ENCODE results near the gene MTMR2. TPM values are rescaled to one million over a fixed set of nuclear protein-coding genes. Genes with fewer than 3 reads are reported as not detected.

Gene MTMR2
- total and polyA plus RNA-seq, 9 of the 15 experiments (the other 6 are each of a cell fraction or from before 2014, with no cell fraction given) = 12.6 to 35.8 (median 25.2) TPM

DNA sequence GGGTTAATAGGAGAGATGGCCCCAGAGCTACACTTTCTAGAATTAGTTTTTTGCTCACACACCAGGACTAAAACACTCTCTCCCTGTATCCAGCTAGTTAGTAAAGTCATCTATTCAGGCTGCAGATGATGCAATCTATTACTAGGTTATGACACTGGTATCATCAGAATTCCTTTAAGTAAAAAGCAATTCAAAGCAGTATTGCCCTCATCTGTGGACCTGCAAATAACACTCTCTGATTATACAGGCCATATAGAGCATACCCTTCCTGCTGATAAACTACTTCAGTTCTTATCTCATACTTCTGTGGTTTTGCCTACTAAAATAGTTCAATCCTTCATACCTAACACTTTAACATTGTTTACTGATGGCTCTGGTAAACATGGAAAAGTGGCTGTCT is 13.5 kb upstream of the MTMR2 start (continued):
- TF ChIP-seq RAD21 (CRISPR knock-in tag; conservative IDR thresholded peaks at IDR 0.05 in 1 of 2, IDR thresholded peaks at IDR 0.05 in 1 of 2) (no peak), ZNF318 (IDR thresholded peaks at IDR 0.05; ENCODE audit: borderline replicate concordance in 1 of 2, low read depth in 1 of 2) (no peak), NR2F6 (CRISPR knock-in tag; IDR thresholded peaks at IDR 0.05) (no peak), TAL1 (IDR thresholded peaks at IDR 0.05) (peak; percentile 68), HES1 (IDR thresholded peaks at IDR 0.05; ENCODE audit: low read depth) (peak; percentile 89), ZBTB17 (CRISPR knock-in tag; IDR thresholded peaks at IDR 0.05) (no peak), ATF3 (IDR thresholded peaks at IDR 0.05) (peak; percentile 91), ATF3 (CRISPR knock-in tag; conservative IDR thresholded peaks at IDR 0.05) (no peak), NFE2L1 (tag; IDR thresholded peaks at IDR 0.05; ENCODE audit: borderline replicate concordance, low read depth) (no peak), CCNT2 (IDR thresholded peaks at IDR 0.05; ENCODE audit: borderline replicate concordance, extremely low read depth, insufficient read length, low read depth, low read length) (peak; percentile 47), MBD1 (CRISPR knock-in tag; IDR thresholded peaks at IDR 0.05) (no peak), CBX3 (IDR thresholded peaks at IDR 0.05; ENCODE audit: borderline replicate concordance in 1 of 2, low read length in 2 of 2) (no peak), MYBL2 (IDR thresholded peaks at IDR 0.05; ENCODE audit: low read depth) (no peak), MYBL2 (CRISPR knock-in tag; IDR thresholded peaks at IDR 0.05; ENCODE audit: borderline replicate concordance) (no peak), PTBP1 (IDR thresholded peaks at IDR 0.05; ENCODE audit: low read depth, low read length) (no peak), HNRNPLL (IDR thresholded peaks at IDR 0.05; ENCODE audit: low read depth, low read length, poor library complexity, severe bottlenecking) (no peak)
